Measurements from ENCODE around the gene RGS7. TPM values are rescaled to one million over a fixed set of nuclear protein-coding genes. Genes with fewer than 3 reads are reported as not detected.

Gene RGS7
- total and polyA plus RNA-seq, 2 of the 4 experiments (the other 2 are of a cell fraction), result 0.58 to 0.72 TPM

DNA sequence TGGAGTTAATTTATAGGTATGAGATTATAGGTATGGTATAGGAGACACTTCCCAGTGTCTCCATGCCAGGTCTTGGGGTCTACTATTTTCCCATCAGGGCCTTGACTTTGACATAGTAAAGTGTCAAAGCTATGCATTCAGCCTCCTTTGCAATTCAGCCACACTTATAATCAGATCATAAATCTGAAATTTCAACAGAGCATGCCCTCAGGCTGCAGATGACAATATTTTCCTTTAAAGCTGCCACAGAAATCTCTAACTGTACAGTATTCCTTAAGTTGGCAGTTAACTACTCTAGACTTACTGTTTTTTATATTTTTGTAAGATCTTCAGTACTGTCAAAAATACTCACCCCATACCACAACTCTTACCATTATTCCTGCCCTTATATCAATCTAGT is 30.2 kb upstream of the RGS7 start:
- no peak overlapping the region for H3K4me3 ChIP-seq (ENCODE audit: insufficient read depth, low read depth, low read length)
- H3K23ac ChIP-seq (ENCODE audit: low read depth, low read length), result no peak overlapping the region
- H3K4ac ChIP-seq (ENCODE audit: low read depth, low read length), result no peak overlapping the region
- H3K9me1 ChIP-seq (ENCODE audit: insufficient read depth, low read length), result no peaks in the 10 kb centered on the region
- H3K79me1 ChIP-seq (ENCODE audit: low read depth in 1 of 2, low read length in 2 of 2), result no peaks in the 10 kb centered on the region
- no peaks in the 10 kb centered on the region; the same call in none of the 2 replicates for H3K4me1 ChIP-seq (ENCODE audit: control insufficient read depth, insufficient read depth, low read length)
- H4K91ac ChIP-seq (ENCODE audit: insufficient read depth, low read depth, low read length), result no peak overlapping the region
- no peak overlapping the region for H2BK20ac ChIP-seq (ENCODE audit: low read depth, low read length)
- H3K56ac ChIP-seq (ENCODE audit: extremely low read depth, insufficient read depth, low read length), result no peak overlapping the region
- H4K8ac ChIP-seq (ENCODE audit: low read depth in 2 of 2, low read length in 2 of 2), result no peak overlapping the region
- CTCF ChIA-PET, result interaction anchor here (1.3 kb wide), 1 partner anchor 9 kb away, joined by 3 read pairs; no protein-coding TSS in a partner anchor
- H2AK5ac ChIP-seq (ENCODE audit: low read depth, low read length), result no peak overlapping the region
- no peaks in the 10 kb centered on the region for H3K36me3 ChIP-seq (ENCODE audit: control insufficient read depth, insufficient read depth, low read length)
- H2AK9ac ChIP-seq (replicated peaks; ENCODE audit: low read depth, low read length, poor library complexity), result no peak overlapping the region
- no peaks in the 10 kb centered on the region for H3K9me3 ChIP-seq (ENCODE audit: control insufficient read depth, insufficient read depth, low read length)
- H2BK5ac ChIP-seq (ENCODE audit: low read depth, low read length, poor library complexity, severe bottlenecking), result no peak overlapping the region
- POLR2A ChIA-PET (ENCODE audit: unreplicated experiment), result no interaction called here
- no TSS peak for BruUV-seq (replicated peaks)
- H2BK120ac ChIP-seq (ENCODE audit: low read depth, low read length), result no peak overlapping the region
- dilution Hi-C loops (cut with HindIII; ENCODE audit: low sequenced_read_pairs, unreplicated experiment), result no loop called here
- no peak overlapping the region for H3K9ac ChIP-seq (ENCODE audit: low read depth, low read length)
- TF ChIP-seq MAFK (IDR thresholded peaks at IDR 0.05; ENCODE audit: low read depth, low read length) (no peak), RCOR1 (IDR thresholded peaks at IDR 0.05; ENCODE audit: insufficient replicate concordance, low read length) (no peak), NFE2L2 (IDR thresholded peaks at IDR 0.05; ENCODE audit: low read depth, low read length) (no peak), RAD21 (IDR thresholded peaks at IDR 0.05; ENCODE audit: low read length) (no peak), ELK1 (IDR thresholded peaks at IDR 0.05; ENCODE audit: borderline replicate concordance, low read depth, low read length) (no peak), MAZ (IDR thresholded peaks at IDR 0.05; ENCODE audit: borderline replicate concordance, low read depth, low read length) (no peak), BHLHE40 (IDR thresholded peaks at IDR 0.05; ENCODE audit: low read depth, low read length) (no peak), SMC3 (IDR thresholded peaks at IDR 0.05; ENCODE audit: low read depth, low read length) (no peak), POLR2A (IDR thresholded peaks at IDR 0.05; ENCODE audit: low read depth, low read length) (no peak), FOS (IDR thresholded peaks at IDR 0.05; ENCODE audit: low read depth, low read length) (no peak), CEBPB (IDR thresholded peaks at IDR 0.05; ENCODE audit: low read depth, low read length) (no peak)
- TF ChIP-seq, protein P1, sequence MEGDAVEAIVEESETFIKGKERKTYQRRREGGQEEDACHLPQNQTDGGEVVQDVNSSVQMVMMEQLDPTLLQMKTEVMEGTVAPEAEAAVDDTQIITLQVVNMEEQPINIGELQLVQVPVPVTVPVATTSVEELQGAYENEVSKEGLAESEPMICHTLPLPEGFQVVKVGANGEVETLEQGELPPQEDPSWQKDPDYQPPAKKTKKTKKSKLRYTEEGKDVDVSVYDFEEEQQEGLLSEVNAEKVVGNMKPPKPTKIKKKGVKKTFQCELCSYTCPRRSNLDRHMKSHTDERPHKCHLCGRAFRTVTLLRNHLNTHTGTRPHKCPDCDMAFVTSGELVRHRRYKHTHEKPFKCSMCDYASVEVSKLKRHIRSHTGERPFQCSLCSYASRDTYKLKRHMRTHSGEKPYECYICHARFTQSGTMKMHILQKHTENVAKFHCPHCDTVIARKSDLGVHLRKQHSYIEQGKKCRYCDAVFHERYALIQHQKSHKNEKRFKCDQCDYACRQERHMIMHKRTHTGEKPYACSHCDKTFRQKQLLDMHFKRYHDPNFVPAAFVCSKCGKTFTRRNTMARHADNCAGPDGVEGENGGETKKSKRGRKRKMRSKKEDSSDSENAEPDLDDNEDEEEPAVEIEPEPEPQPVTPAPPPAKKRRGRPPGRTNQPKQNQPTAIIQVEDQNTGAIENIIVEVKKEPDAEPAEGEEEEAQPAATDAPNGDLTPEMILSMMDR (conservative IDR thresholded peaks at IDR 0.05; ENCODE audit: low read depth, low read length), result no peak
- H4K20me1 ChIP-seq (ENCODE audit: insufficient read depth, low read length), result no peaks in the 10 kb centered on the region
- no peak overlapping the region for H3K18ac ChIP-seq (ENCODE audit: low read depth, low read length)
- DNase-seq, result no peak
- no peak overlapping the region for H3K27ac ChIP-seq (ENCODE audit: insufficient read depth, low read length)
- 0 out of 2 replicates have a peak, but pooled peaks cover 2% of the 10 kb centered on the region for H3K27me3 ChIP-seq (ENCODE audit: control insufficient read depth, insufficient read depth, low read length)
- in situ Hi-C loops (cut with MboI; ENCODE audit: low sequenced_read_pairs), result no loop called here
- no peak overlapping the region for H2BK15ac ChIP-seq (ENCODE audit: low read depth, low read length)
- intact Hi-C loops (cut with micrococcal nuclease), result no loop called here
- no peak overlapping the region for H3K14ac ChIP-seq (replicated peaks; ENCODE audit: low read depth, low read length)
- no peak overlapping the region for H2AFZ ChIP-seq (replicated peaks; ENCODE audit: low read length, poor library complexity)
- H4K5ac ChIP-seq (ENCODE audit: low read depth, low read length), result no peak overlapping the region
- ATAC-seq (ENCODE audit: low read depth), result no peak
- no peak overlapping the region for H3K4me2 ChIP-seq (ENCODE audit: low read depth, low read length)

Data from IMR-90 (cell line).